ENCODE data around the gene CEMP1.

The CEMP1 gene

GRCh38 chr16:2523801-2524231, 7.4 kb downstream of the CEMP1 start:
- DNase-seq (ENCODE audit: low read depth) = no peak
- H3K4me3 ChIP-seq (ENCODE audit: low read depth, low read length) = no peak overlapping the region
- TF ChIP-seq, protein P1, sequence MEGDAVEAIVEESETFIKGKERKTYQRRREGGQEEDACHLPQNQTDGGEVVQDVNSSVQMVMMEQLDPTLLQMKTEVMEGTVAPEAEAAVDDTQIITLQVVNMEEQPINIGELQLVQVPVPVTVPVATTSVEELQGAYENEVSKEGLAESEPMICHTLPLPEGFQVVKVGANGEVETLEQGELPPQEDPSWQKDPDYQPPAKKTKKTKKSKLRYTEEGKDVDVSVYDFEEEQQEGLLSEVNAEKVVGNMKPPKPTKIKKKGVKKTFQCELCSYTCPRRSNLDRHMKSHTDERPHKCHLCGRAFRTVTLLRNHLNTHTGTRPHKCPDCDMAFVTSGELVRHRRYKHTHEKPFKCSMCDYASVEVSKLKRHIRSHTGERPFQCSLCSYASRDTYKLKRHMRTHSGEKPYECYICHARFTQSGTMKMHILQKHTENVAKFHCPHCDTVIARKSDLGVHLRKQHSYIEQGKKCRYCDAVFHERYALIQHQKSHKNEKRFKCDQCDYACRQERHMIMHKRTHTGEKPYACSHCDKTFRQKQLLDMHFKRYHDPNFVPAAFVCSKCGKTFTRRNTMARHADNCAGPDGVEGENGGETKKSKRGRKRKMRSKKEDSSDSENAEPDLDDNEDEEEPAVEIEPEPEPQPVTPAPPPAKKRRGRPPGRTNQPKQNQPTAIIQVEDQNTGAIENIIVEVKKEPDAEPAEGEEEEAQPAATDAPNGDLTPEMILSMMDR (conservative IDR thresholded peaks at IDR 0.05; ENCODE audit: low read depth, low read length) = no peak

GRCh38 chr16:2520784-2521531, 10.2 kb downstream of the CEMP1 start:
- peak overlapping the region; percentile 75 for H3K4me3 ChIP-seq (ENCODE audit: low read depth, low read length)
- peak; percentile 28 for DNase-seq (ENCODE audit: low read depth)
- TF ChIP-seq, protein P1 (conservative IDR thresholded peaks at IDR 0.05; ENCODE audit: low read depth, low read length) = no peak

- TF ChIP-seq, protein P1 (conservative IDR thresholded peaks at IDR 0.05; ENCODE audit: low read depth, low read length) = no peak
- peak within 1 kb of the TSS; percentile 75 for H3K4me3 ChIP-seq (ENCODE audit: low read depth, low read length)
- peak; percentile 94 for DNase-seq (ENCODE audit: low read depth)
Observed at GRCh38 chr16:2520097-2520783, 11.0 kb downstream of the CEMP1 start, which contains the start of gene AMDHD2. Gene AMDHD2, plus strand, starts transcription at chr16:2520371. Its CDS starts 88 bp downstream, at chr16:2520459.

- peak overlapping the region; percentile 40 for H3K4me3 ChIP-seq (ENCODE audit: low read depth, low read length)
- TF ChIP-seq, protein P1 (conservative IDR thresholded peaks at IDR 0.05; ENCODE audit: low read depth, low read length) = no peak
- DNase-seq (ENCODE audit: low read depth) = no peak
Observed at GRCh38 chr16:2519711-2520080, 11.5 kb downstream of the CEMP1 start.

DNA sequence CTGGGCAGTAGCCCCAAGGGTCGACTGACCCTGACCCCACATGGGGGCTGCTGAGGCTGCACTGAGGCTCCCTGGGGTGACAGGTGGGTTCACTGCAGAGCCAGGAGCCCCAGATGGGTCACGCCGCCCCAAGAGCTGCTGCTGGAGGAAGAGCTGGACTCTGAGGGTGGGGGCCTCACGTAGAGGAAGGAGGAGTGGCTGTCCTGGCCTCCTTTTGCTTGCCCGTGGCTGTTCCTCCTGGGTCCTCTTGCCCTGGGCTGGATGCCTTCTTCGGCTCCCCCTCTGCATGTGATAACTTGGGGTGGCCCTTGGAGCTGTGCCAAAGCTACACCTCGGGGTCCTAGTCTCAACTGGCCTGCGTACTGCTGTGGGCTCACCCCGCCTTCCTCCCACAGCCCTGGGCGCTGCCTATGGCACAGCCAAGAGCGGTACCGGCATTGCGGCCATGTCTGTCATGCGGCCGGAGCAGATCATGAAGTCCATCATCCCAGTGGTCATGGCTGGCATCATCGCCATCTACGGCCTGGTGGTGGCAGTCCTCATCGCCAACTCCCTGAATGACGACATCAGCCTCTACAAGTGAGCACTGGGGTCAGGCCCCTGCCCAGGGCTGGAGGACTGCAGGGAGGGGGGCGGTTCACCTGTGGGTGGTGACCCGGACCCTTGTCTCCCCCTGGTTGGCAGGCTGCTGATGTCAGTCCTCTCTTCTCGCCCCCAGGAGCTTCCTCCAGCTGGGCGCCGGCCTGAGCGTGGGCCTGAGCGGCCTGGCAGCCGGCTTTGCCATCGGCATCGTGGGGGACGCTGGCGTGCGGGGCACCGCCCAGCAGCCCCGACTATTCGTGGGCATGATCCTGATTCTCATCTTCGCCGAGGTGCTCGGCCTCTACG, 12.1 kb downstream of the CEMP1 start:
- TF ChIP-seq, protein P1 (conservative IDR thresholded peaks at IDR 0.05; ENCODE audit: low read depth, low read length) = no peak
- H3K4me3 ChIP-seq (ENCODE audit: low read depth, low read length) = no peak overlapping the region
- DNase-seq (ENCODE audit: low read depth) = no peak

- TF ChIP-seq, protein P1 (conservative IDR thresholded peaks at IDR 0.05; ENCODE audit: low read depth, low read length) = no peak
- no peak for DNase-seq (ENCODE audit: low read depth)
- no peak overlapping the region for H3K4me3 ChIP-seq (ENCODE audit: low read depth, low read length)
Observed at GRCh38 chr16:2517954-2518605, 13.1 kb downstream of the CEMP1 start.

Measured in choroid plexus epithelial cell (primary cell).